Prostate gland (tissue), 2 donors: ENCODE measurements around the gene GASK1A. TPM values are rescaled to one million over a fixed set of nuclear protein-coding genes. Genes with fewer than 3 reads are reported as not detected.
A peak's percentile ranks its signal among the peaks of the same experiment; 100 is the strongest.

Experiments used
- DNase-seq: peaks from one replicate; pipeline ENCODE4 v3.0.0-alpha.2; 2019; ENCODE audit warnings: low spot score
- H3K27ac ChIP-seq, 2 donors: fragments of 200-600 bp; sonication (generic); 2 replicates each; pipeline ENCODE4 v1.5.1; 2017 to 2019
- H3K27me3 ChIP-seq: fragments of 200-600 bp; sonication (generic); replicated peaks from 2 replicates; pipeline ENCODE4 v1.5.1; 2019; ENCODE audit not compliant: insufficient read depth
- H3K36me3 ChIP-seq, 2 donors: fragments of 200-600 bp; sonication (generic); 1 replicate in 1 of 2; 2 replicates in 1 of 2; pipeline versions ENCODE4 v1.5.1 to v1.8.1; 2017 to 2019
- H3K4me1 ChIP-seq: fragments of 200-600 bp; sonication (generic); replicated peaks from 2 replicates; pipeline ENCODE4 v1.5.1; 2019
- H3K4me3 ChIP-seq, 2 donors: fragments of 200-600 bp; sonication (generic); 2 replicates each; pipeline ENCODE4 v1.5.1; 2017 to 2019
- H3K9me3 ChIP-seq: fragments of 200-600 bp; sonication (generic); 2 replicates; pipeline ENCODE4 v1.5.1; 2017
- POLR2A ChIP-seq: fragments of 450-650 bp; IDR thresholded peaks from one replicate; pipeline ENCODE4 v1.6.1; 2016; ENCODE audit warnings: antibody characterized with exemption, mild to moderate bottlenecking
- POLR2AphosphoS5 ChIP-seq: sonication (generic); formaldehyde crosslinking; IDR thresholded peaks from one replicate; pipeline ENCODE4 v1.6.1; 2017; ENCODE audit warnings: antibody characterized with exemption
- WGBS: methylation state at CpG from one replicate; pipeline ENCODE4 v1.1.5; 2018; 5-methylcytosine and 5-hydroxymethylcytosine counted together
- intact Hi-C: fragments of 100-400 bp; cut with DNase I; formaldehyde crosslinking; loops from one replicate; pipeline ENCODE4 v1.14.2; 2022
- total RNA-seq, 2 donors: library from RNA; depleted of rRNA; stranded (reverse); fragments of >200 nt; gene quantifications; one replicate each; pipeline ENCODE4 v1.1.0, GENCODE V29; 2016
- TF ChIP-seq, protein P1 (sequence below), 4 experiments: fragments of 200-600 bp in 2 of 4; fragments of 450-650 bp in 2 of 4; sonication (generic) in 2 of 4; IDR thresholded peaks; 1 replicate in 3 of 4; 2 replicates in 1 of 4; pipeline ENCODE4 v1.5.1; 2016 to 2019; ENCODE audit warnings: antibody characterized with exemption in 4 of 4, mild to moderate bottlenecking in 2 of 4, moderate library complexity in 2 of 4

GASK1A gene
- total RNA-seq, 2 donors from 2014 or later: 4.7 to 17.5 TPM

DNA sequence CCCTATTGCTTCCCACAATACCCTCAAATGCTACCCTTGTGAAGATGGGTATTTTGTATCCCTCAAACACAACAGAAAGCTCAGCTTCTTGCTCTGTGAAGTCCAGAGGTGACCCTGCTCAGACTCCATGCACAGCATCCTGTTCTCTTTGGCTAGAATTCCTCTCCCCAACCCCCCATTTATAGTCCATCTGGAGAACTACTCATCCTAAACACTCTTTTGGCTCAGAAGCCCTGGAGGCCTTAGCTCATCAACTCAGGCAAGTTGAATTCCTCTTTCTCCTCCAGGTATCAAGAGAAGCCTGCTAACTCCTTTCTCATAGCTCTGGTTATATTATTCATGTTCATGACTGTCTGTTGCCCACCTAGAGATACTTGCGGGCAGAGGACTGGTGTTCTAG lies 18.3 kb upstream of the GASK1A start:
- intact Hi-C loops: loop anchor here (1.0 to 5.0 kb wide), 4 partner anchors 127 to 542 kb away; no protein-coding TSS in a partner anchor
- 92% methylated on average over 1 of the region's 1 CpG for WGBS
- DNase-seq: no peak
- H3K27me3 ChIP-seq: no peaks in the 10 kb centered on the region
- H3K36me3 ChIP-seq: no peaks in the 10 kb centered on the region
- H3K27ac ChIP-seq: no peak overlapping the region
- TF ChIP-seq, protein P1, sequence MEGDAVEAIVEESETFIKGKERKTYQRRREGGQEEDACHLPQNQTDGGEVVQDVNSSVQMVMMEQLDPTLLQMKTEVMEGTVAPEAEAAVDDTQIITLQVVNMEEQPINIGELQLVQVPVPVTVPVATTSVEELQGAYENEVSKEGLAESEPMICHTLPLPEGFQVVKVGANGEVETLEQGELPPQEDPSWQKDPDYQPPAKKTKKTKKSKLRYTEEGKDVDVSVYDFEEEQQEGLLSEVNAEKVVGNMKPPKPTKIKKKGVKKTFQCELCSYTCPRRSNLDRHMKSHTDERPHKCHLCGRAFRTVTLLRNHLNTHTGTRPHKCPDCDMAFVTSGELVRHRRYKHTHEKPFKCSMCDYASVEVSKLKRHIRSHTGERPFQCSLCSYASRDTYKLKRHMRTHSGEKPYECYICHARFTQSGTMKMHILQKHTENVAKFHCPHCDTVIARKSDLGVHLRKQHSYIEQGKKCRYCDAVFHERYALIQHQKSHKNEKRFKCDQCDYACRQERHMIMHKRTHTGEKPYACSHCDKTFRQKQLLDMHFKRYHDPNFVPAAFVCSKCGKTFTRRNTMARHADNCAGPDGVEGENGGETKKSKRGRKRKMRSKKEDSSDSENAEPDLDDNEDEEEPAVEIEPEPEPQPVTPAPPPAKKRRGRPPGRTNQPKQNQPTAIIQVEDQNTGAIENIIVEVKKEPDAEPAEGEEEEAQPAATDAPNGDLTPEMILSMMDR (IDR thresholded peaks at IDR 0.05): no peak
- TF ChIP-seq POLR2A: no peak
- TF ChIP-seq POLR2AphosphoS5: no peak
- no peak overlapping the region for H3K4me3 ChIP-seq
- H3K4me1 ChIP-seq: no peaks in the 10 kb centered on the region
- H3K9me3 ChIP-seq: no peaks in the 10 kb centered on the region

DNA sequence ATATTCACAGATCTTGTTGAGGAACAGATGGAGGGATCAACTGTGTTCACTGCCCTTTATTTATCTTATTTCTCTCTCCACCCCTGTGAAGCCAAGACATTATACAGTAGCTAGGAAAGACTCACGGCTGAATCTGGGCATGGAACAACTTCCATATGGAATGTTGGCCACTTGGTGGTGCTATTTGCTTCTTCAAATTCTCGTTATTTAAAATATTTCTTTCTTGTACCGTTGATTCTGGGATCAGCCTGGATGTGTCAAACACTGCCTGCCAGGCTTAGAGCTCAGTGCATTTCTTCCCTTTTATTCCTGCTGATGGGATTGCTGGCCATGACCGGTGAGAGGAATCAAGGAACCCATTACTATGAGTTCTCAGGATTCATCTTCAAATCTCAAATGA lies 17.5 kb upstream of the GASK1A start:
- Histone ChIP-seq H3K36me3 (no peaks in the 10 kb centered on the region), H3K9me3 (no peaks in the 10 kb centered on the region), H3K27me3 (no peaks in the 10 kb centered on the region), H3K27ac (no peak overlapping the region), H3K4me3 (no peak overlapping the region), H3K4me1 (no peaks in the 10 kb centered on the region)
- DNase-seq: peak; percentile 36
- intact Hi-C loops: loop anchor here (1.0 to 5.0 kb wide), 4 partner anchors 126 to 541 kb away; no protein-coding TSS in a partner anchor
- 5% methylated on average over 4 of the region's 4 CpGs for WGBS
- TF ChIP-seq POLR2AphosphoS5 (no peak), POLR2A (no peak)
- TF ChIP-seq, protein P1 (IDR thresholded peaks at IDR 0.05): peak in 3 of 4 experiments; percentile 56 to 70 (median 57)

- WGBS: 47% methylated on average over 2 of the region's 2 CpGs
- DNase-seq: no peak
- Histone ChIP-seq H3K27ac (no peak overlapping the region), H3K9me3 (no peaks in the 10 kb centered on the region), H3K4me1 (no peaks in the 10 kb centered on the region), H3K27me3 (no peaks in the 10 kb centered on the region), H3K4me3 (no peak overlapping the region), H3K36me3 (no peaks in the 10 kb centered on the region)
- TF ChIP-seq POLR2A (no peak), POLR2AphosphoS5 (no peak)
- TF ChIP-seq, protein P1 (IDR thresholded peaks at IDR 0.05): no peak
- intact Hi-C loops: loop anchor here (5.0 kb wide), 3 partner anchors 124 to 539 kb away; no protein-coding TSS in a partner anchor
Observed at GRCh38 chr3:42963269-42963668, 15.8 kb upstream of the GASK1A start.

DNA sequence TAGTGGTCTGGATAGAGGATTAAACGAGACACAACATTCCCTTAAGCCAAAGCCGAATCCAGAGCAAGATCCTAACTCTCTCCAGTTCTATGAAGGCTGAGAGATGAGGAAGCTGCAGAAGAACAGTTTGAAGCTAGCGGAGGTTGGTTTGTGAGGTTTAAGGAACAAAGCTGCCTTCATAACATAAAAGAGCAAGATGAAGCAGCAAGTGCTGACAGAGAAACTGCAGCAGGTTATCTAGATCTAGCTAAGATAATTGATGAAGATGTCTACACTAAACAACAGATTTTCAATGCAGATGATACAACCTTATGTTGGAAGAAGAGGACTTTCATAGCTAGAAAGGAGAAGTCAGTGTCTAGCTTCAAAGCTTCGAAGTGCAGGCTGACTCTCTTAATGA lies 14.8 kb upstream of the GASK1A start:
- Histone ChIP-seq H3K27ac (no peak overlapping the region), H3K4me1 (no peaks in the 10 kb centered on the region), H3K9me3 (no peaks in the 10 kb centered on the region), H3K36me3 (no peaks in the 10 kb centered on the region), H3K27me3 (no peaks in the 10 kb centered on the region), H3K4me3 (no peak overlapping the region)
- TF ChIP-seq POLR2A (no peak), POLR2AphosphoS5 (no peak)
- TF ChIP-seq, protein P1 (IDR thresholded peaks at IDR 0.05): no peak
- WGBS: 91% methylated on average over 4 of the region's 4 CpGs
- no peak for DNase-seq
- intact Hi-C loops: loop anchor here (5.0 kb wide), 3 partner anchors 123 to 538 kb away; no protein-coding TSS in a partner anchor

DNA sequence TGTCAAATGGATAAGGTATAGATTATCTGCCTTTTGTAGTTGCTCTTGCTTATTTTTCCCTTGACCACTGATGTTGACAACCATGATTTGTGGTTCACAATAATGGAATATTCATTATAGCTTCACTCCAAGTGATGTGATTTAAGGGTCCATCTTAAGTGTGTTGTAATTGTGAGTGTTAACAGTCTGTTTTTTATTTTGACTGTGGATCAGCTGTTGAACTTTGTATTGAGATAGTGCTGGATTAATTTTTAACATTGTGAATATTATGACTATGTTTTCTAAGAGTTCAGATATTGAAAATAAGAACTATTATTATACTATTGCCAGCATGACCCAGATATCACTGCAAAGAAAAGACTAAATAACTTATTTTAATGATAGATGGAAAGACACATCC lies 8.6 kb upstream of the GASK1A start:
- H3K36me3 ChIP-seq: no peaks in the 10 kb centered on the region
- no peak for TF ChIP-seq POLR2AphosphoS5
- TF ChIP-seq POLR2A: no peak
- TF ChIP-seq, protein P1 (IDR thresholded peaks at IDR 0.05): no peak
- no peaks in the 10 kb centered on the region for H3K4me1 ChIP-seq
- no peaks in the 10 kb centered on the region for H3K9me3 ChIP-seq
- no peak overlapping the region for H3K4me3 ChIP-seq
- no peak for DNase-seq
- H3K27ac ChIP-seq: no peak overlapping the region
- intact Hi-C loops: no loop called here
- H3K27me3 ChIP-seq: no peaks in the 10 kb centered on the region
